LNCaP clone FGC (cell line): Measurements from ENCODE around the gene KLHDC10.
"Not testable (repeated sequence)": the region's sequence is repeated elsewhere in the genome, so short reads cannot be mapped to it uniquely, and the experiment has no call there.

ENCODE experiments used
- DNase-seq: peaks from one replicate; pipeline ENCODE4 v3.0.0-alpha.2; 2011; ENCODE audit warnings: low read depth
- H3K4me3 ChIP-seq: 2 replicates; pipeline ENCODE4 v1.5.1; 2011; ENCODE audit warnings: mild to moderate bottlenecking, low read depth, low read length, control low read depth
- TF ChIP-seq, protein P1 (sequence below): IDR thresholded peaks from 2 replicates; pipeline ENCODE4 v1.5.1; 2012; ENCODE audit warnings: mild to moderate bottlenecking; ENCODE audit not compliant: control insufficient read depth, insufficient read depth; ENCODE audit errors: extremely low read depth

Gene KLHDC10

DNA sequence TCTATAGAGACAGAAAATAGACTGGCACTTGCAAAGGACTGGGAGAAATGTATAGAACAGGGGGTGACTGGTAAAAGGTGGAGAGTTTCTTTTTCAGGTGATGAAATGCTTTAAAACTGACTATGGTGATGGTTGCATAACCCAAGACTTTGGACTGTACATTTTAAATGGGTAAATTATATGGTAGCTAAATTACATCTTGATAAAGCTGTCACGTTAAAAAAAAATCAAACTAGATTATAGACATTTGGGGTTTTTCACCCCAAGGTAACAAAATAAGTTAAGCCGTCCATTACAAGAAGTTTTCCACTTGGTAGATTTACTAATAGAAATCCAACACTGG lies 110.9 kb downstream of the KLHDC10 start:
- no peak overlapping the region for H3K4me3 ChIP-seq
- TF ChIP-seq, protein P1, sequence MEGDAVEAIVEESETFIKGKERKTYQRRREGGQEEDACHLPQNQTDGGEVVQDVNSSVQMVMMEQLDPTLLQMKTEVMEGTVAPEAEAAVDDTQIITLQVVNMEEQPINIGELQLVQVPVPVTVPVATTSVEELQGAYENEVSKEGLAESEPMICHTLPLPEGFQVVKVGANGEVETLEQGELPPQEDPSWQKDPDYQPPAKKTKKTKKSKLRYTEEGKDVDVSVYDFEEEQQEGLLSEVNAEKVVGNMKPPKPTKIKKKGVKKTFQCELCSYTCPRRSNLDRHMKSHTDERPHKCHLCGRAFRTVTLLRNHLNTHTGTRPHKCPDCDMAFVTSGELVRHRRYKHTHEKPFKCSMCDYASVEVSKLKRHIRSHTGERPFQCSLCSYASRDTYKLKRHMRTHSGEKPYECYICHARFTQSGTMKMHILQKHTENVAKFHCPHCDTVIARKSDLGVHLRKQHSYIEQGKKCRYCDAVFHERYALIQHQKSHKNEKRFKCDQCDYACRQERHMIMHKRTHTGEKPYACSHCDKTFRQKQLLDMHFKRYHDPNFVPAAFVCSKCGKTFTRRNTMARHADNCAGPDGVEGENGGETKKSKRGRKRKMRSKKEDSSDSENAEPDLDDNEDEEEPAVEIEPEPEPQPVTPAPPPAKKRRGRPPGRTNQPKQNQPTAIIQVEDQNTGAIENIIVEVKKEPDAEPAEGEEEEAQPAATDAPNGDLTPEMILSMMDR: no peak
- no peak for DNase-seq

DNA sequence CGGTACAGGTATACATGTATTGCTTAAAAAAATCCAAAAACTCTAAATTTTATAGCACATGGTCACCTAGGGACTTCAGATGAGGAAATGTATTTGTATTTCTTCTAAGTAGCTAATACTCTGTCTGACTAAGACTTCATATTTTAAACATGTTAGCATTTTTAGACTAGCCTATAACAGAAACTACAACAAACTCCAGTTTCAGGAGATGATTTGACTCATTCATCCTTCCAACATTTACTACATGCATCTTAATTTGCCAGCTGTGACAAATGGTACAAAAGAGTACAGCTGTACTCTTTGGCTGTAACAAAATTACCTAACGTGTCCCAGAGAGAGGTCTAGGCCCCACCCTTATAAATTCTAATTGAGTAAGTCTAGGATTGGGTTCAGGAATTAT lies 112.7 kb downstream of the KLHDC10 start:
- H3K4me3 ChIP-seq: no peak overlapping the region
- TF ChIP-seq, protein P1: no peak
- no peak for DNase-seq

DNA sequence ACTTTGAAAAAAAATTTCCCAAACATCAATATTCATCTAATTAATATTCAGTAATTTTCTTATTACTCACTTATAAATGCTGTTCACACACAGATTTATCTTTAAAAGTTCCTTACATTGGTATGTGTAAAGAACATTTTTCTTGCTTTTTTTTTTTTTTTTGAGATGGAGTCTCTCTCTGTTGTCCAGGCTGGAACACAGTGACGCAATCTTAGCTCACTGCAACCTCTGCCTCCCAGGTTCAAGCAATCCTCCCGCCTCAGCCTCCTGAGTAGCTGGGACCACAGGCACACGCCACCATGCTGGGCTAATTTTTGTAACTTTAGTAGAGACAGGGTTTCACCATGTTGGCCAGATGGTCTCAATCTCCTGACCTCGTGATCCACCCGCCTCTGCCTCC lies 114.0 kb downstream of the KLHDC10 start:
- DNase-seq, H3K4me3 ChIP-seq: not testable (repeated sequence)
